Activated T-cell treated with anti-CD3 and anti-CD28 coated beads for 48 hours (primary cell): ENCODE data around the gene C3AR1.
"Not testable (repeated sequence)": the region's sequence is repeated elsewhere in the genome, so short reads cannot be mapped to it uniquely, and the experiment has no call there.

Source experiments
- DNase-seq: peaks from one replicate; pipeline ENCODE4 v3.0.0-alpha.2; 2020; ENCODE audit warnings: low read depth

C3AR1 gene

DNA sequence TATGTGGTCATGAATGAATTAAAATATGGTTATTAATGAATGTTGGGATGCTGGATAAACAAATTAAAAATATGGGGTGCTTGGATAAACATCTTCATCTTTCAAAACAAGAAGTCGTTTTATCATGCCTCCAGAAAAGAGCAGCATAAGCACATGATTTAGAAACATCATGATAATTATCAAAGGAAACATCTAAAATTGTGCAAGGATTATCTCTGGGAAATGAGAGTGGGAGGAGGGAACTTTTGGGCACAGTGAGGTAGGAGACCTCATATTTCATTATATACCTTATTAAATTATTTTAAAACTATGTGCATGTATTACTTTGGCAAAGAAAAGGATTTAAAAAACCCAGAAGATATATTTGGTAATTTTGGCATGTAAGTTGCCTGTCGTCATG, 8.9 kb downstream of the C3AR1 start:
- DNase-seq = no peak

DNA sequence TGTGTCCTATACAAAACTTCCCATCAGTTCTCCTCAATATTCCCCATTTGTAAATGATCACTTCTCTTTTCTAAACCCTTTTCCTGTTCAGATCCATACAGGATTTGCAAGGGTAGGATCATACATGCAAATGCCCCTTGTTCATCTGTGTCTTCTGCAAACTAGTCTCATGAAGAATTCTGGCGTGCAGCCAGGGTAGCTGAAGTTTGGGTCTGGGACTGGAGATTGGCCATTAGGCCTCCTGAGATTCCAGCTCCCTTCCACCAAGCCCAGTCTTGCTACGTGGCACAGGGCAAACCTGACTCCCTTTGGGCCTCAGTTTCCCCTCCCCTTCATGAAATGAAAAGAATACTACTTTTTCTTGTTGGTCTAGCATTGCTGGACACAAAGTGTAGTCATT, 11.3 kb downstream of the C3AR1 start:
- no peak for DNase-seq

DNA sequence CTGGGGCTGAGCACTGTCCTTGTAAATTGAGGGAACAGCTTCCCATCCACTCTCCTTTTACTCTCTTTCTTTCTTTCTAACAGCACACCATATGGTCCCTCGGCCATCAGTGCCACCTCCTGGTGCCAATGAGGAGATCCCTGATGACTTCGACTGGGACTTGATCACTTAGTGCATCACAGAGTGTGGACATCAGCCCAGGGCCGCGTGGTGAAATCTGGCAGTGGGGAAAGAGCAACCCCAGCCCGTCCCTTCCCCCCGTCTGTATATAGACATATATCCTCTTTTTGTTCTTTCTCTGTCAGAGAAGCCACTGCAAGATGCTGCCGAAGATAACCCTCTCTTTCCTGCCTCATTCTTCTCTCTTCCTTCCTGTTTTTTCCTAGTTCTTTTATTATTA, 13.5 kb downstream of the C3AR1 start:
- no peak for DNase-seq

DNA sequence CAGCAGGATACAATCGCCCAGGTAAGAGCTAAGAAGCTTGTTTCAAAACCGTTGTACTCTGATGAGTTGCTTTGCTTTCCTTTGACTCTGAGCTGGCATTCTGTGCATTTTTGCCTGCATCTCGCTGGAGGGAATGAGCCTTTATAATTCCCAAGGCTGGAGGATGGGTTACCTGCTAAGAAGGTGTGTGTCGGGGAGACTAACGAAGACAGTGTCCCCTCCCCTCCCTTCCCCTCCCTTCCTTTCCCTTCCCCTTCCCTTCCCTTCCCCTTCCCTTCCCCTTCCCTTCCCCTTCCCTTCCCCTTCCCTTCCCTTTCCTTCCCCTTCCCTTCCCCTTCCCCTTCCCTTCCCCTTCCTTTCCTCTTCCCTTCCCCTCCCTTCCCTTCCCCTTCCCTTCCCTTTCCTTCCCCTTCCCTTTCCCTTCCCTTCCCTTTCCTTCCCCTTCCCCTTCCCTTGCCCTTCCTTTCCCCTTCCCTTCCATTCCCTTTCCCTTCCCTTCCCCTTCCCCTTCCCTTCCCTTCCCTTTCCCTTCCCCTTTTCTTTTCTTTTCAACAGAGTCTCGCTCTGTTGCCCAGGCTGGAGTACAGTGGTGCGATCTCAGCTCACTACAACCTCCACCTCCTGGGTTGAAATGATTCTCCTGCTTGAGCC, 15.4 kb downstream of the C3AR1 start:
- no peak for DNase-seq

DNA sequence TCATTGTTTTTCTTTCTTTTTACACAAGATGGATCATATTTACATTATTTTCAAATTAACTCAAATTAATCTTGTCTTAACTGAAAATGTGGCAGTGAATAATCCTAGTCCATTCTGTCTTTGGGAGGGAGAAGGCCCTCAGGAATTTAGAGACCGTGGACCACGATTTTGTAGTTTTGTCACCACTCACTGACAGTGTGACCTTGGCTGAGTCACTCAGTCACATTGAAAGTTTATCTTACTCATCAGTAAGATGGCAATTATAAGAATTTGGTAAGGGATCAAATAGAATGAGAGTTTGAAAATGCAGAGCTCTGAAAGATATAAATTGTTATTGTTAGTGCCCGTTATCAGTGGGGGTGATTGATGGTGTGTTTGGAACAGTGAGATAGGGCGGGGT, 17.3 kb downstream of the C3AR1 start:
- no peak for DNase-seq

DNA sequence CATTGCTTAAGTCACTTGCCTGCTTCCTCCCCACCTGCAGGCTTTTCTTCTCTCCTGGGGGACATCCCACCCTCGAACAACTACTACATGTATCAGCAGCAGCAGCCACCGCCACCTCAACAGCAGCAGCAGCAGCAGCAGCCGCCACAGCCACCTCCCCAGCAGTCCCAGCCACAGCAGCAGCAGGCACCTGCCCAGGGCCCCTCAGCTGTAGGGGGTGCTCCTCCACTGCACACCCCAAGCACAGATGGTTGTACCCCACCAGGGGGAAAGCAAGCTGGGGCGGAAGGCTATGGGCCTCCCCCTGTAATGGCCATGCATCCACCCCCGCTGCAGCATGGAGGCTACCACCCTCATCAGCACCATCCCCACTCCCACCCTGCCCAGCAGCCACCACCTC, 18.3 kb downstream of the C3AR1 start:
- DNase-seq = no peak

DNA sequence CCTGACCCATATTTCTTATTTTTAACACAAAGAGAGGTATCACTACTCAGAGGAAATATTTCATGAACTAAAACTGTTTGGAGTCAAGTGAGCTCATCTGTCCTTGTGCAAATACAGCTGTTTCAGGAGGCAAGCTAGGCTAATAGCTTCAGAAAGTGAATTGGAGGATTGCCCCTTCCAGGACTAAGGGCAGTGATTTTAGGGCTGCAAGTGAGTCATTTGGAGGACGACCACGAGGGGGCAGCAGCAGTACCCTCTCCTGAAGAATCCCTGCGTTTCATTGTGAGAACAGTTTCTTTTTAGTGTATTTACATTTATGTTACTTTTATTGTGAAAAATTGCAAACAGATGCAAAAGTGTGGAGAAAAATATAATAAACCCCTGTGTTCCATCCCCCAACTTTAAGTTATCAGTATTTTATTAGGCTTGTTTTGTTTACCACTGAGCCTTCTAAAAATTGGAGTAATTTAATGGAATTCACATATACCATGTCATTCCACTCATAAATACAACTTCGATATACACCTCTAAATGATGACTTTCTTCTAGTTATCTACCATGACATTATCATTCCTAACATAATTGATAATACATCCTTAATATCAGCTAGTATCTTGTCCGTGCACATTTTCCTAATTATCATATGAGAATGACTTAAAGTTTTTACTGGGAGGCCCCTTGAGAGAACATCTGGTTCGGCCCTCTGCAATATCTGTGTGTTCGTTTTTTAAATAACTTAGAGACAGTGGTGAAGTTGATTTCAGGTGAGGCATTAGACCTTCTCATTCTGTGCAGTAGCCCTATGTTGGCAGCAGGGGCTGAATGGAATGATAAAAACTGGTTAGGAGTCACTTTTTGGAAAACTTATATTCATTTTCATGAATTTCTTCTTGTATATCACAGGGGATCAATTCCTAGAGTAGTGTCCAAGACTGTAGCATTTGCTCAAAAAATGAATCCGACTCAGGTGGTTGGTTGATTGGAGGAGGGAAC, 19.9 kb downstream of the C3AR1 start:
- peak; percentile 72 for DNase-seq

DNA sequence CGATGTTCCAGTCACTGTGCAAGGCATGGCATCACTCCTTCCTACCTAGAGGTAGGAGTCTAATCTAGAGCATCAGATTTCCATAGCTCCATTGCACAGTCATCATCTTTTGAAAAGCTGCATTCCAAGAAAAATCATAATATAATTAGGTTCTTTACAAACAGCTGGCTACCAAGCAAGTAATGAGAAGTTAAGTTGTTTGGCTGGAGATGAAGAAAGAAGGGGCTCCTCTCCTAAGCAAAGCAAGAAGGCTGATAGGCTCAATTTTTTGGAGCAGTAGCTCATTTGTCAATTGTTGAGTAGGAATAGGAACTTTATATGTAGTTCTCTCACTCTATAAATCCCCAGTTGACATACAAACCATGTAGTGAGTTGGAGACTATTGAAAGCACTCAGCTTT, 25.4 kb downstream of the C3AR1 start:
- DNase-seq = no peak

DNA sequence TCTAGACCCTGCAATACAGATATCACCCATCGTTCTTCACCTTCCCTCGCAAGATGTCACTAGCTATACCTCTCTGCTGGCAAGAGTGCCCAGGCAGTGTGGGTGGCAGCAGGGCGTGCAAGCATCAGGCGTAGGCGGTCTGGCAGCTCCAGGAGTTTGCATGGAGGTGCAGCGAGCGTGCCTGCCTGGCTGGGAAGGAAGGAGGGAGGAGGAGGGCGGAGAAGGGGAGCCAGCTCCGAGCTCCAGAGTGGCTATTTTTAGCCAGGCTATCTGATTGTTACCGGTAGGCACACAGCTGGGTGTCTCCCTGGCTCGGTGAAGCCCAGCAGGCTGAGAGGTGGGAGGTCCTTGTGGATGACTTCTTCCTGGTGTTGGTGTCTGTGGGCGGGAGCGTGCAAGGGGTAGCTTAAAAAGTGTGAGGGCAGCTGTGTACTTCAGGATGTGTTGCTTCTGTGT, 27.5 kb downstream of the C3AR1 start:
- no peak for DNase-seq

DNA sequence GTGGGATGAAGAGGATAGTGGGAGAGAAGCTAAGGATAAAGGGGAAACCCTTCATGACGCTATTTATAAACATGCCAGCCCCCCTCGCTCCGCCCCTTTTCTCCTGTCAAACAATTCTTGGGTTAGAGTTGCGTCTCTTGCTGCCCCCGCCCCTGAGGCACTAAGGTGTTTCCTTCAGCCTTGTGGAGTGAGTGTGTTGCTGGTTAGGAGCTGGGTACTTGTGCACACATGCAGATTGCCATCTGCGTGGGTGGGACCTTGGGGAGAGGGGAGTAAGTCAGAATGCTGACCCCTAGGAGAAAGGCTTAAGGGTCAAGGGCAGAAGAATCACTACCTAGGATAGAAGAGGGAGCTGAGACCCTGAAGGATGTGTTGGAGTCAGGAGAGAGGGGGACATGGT, 28.2 kb downstream of the C3AR1 start:
- no peak for DNase-seq

DNA sequence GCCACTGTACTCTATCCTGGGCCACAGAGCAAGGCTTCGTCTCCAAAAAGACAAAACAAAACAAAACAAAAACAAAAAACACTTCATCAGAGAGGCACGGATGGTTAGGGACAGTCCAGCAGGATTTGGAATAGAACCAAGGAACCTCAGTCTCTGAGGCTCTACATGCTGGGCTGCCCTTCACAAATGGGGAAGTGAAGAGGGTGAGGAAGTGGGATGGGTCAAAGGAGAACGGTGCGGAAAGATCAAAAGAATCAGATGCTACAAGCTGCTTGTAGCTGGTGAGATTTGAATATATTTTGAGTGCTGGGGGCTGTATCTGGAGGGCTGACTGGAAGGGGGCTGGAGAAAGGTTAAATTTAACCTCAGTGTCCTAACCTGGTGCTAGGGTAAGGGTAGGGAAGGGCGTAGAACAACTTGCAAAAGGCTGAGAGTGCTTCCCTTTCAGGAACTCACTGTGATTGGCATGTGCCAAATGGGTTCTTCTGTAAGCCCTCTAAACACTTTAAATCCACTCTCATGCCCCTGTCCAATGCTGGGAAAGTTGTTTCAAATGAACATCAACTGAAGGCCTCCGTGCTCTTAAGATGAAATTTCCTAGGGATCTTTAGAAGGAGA, 29.0 kb downstream of the C3AR1 start:
- no peak for DNase-seq

DNA sequence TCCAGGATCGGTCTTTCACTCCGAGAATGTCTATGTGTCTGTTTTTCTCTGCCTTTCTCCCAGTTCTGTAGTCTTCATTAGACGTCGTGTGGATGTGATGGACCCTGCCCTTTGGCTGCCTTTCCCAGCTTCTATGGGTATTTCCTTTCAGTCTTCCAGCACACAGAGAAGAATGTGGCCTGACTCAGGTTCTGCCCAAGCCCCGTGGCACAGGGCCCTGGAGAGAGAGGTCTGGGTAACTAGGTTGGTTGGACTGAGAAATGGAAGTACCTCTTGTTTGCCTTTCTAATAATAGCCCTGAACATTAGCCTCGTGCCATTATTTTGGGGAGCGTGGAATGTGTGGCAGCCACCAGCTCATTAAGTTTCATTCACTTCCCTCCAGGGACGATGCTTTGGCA, 29.8 kb downstream of the C3AR1 start:
- no peak for DNase-seq

DNA sequence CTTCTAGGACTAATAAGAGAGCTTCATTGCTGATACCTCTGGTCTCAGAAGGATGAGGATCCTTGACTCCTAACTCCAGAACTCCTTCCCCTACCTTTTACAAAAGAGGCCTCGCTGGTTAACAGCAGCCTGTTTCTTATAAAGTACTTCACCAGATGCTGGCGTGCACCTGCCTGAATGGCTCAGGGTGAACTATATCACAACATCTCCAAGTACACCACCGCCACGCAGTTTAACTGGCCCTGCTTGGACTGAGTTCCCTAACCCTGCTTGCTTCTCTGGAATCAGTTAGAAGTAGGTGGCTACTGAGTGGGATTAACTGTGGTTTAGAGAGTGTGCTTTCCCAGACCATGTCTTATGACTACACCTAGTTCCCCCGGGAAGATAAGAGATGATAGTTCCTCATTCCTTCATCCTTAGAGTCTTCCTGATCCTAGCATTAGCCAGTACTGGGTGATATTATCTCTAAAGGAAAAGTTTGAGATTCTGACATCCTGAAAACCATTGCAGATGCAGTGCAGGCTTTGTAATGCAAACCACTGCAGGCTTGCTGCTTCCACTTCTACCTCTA, 30.6 kb downstream of the C3AR1 start:
- DNase-seq = no peak

DNA sequence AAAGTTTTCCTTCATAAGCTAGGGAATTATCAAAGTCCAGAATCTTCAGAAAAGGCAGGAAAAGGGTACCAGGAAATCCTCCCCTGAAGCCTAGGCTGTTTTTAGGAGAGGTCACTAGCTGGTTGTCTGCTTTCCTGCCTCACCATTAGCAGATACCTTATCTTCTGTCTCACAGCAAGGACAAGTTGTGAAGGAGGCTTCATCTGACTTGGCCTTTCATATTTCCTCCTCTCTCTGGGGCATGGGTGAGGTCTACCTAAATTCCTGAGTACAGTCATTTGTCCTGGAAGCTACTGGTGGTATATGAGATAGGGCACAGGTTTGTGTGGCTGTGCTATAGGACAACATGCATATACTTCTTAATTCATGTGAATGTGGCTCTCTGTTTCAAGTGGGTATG, 31.4 kb downstream of the C3AR1 start:
- no peak for DNase-seq

DNA sequence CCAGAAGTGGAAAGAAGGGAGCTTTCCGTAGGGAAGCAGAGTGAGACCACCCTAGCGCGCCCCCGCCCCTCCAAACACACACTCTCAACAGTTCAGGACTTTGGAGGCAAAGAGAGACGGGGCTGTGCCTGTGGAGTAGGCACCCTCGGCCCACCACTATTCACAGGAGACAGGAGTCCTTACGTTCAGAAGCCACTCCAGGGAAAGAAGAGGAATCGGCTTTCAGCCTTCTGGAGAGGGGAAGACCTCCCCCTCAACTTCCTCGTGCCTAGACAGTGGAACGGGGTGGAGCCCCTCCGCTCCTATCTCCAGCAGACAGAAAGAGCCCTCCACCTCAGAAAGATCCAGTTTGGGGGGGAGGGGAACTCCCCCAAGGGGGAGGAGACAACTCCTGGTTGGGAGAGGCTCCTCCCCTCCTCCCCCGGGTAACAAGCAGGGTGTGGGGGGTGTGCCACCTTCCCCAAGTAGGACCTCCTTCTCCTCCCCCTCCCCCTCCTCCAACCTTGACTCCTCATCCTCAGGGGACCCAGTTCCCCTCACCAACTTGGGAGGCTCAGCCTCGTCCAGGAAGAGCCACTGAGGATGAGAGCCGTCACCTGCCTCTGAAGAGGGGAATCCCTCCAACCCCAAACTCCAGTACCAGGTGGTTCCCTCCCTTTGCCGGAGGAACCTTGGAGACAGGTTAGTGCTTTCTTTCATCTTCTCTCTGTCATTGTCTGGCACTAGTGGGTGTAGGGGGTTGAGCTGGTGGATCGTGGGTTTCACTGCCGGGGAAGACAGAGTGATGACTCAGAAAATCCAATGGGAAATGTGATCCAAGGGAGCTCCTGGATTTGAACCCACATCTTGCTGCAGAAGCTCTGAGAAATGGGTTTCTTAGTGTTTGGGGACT, 32.8 kb downstream of the C3AR1 start:
- peak; percentile 25 for DNase-seq

DNA sequence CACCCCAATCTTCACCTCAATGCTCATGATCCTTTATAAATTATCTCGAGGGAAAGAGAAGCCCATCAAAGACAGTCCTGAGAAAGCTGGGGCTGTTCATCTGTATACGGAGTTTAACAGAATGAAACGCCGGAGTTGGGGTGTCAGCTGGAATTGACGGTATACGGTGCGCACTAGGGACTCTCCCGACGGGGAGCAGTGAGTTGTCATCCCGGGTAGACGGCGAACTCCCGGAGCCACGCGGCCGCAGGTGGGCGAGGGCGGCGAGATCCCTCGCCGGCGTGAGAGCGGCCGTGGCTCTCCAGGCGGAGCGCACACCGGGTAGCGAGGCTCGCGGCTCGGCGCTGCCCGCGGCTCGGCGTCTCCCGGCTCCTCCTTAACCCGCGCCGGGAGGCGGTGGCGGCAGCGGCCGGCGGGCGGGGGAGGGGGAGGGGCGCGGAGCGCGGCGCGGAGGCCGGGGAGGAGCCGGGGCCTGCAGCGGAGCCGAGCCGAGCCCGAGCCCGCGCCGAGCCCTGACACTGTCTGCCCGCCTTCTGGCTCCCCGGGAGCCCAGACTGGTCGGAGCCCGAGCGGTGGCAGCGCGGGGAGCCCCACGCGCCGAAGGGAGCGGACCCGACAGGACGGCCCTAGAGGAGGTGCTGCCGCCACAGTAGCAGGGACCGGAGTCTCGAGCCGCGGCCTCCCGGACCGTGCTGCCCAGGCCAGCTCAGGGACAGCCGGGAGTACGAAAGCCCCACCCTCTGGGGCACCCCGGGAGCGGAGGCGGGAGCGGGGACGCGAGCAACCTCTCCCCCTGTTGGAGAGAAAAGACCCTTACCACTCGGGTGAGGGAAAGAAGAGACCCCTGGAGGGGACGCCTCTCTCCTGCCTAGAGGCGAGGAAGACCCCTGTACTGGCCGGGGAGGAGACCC, 33.7 kb downstream of the C3AR1 start, which contains the start of gene FOXJ2:
TSS of gene FOXJ2 (plus strand) at position 475 of the 911 bp plus-strand sequence. CDS start 7,117 bp downstream, outside the sequence.
- DNase-seq = peak; percentile 72

DNA sequence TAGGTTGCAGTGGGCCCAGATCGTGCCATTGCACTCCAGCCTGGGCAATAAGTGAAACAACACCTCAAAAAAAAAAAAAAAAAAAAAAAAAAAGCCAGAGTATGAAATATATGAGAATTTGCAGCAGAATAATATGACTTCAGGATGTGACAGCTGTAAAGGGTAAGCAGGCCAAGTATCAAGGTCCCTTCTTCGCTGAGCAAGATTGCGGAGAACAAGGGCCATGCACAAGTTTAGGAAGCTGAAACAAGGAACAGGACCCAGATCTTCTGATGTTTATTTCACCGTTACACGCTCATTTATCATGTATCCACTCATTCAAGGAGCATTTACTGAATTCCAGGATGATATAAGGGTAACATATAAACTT, 34.3 kb downstream of the C3AR1 start:
- DNase-seq = no peak

DNA sequence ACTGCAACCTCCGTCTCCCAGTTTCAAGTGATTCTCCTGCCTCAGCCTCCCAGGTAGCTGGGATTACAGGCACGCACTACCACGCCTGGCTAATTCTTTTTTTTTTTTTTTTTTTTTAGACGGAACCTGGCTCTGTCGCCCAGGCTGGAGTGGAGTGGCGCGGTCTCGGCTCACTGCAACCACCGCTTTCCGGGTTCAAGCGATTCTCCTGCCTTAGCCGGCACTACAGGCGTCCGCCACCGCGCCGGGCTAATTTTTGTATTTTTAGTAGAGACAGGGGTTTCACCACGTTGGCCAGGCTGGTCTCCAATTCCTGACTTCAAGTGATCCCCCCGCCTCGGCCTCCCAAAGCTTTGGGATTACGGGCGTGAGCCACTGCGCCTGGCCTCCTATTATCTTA, 35.1 kb downstream of the C3AR1 start:
- DNase-seq = not testable (repeated sequence)

DNA sequence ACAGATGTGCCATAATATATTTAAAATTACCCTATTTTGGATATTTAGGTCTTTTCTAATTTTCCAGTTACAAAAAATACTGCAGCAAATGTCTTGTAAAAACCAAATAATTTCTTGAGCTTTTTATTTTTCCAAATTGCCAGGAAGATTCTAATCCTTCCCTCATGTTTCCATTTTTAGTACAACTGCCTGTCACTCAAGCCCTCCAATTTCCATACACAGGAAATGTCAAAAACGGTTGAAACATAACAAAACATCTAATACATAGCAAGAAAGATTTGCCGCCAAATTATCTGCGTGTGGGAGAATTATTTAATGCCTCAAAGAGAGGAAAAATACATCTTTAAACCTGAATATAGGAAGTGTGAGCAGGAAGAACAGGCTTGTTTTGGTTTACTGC, 36.0 kb downstream of the C3AR1 start:
- no peak for DNase-seq

DNA sequence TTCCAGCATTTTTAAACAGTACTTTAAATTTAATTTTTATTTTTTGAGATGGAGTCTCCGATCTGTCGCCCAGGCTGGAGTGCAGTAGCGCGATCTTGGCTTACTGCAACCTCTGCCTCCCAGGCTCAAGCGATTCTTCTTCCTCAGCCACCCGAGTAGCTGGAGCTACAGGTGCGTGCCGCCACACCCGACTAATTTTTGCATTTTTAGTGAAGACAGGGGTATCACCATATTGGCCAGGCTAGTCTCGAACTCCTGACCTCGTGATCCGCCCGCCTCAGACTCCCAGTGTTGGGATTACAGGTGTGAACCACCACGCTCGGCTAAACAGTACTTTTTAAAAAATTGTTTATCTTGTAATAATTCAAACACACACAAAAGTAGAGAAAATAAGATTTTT, 37.9 kb downstream of the C3AR1 start:
- no peak for DNase-seq
